T-helper 1 cell (primary cell): ENCODE results near the gene CLUH.
"Not testable (repeated sequence)": the region's sequence is repeated elsewhere in the genome, so short reads cannot be mapped to it uniquely, and the experiment has no call there.

Experiments used
- DNase-seq, 5 donors: peaks; one replicate each; pipeline ENCODE4 v3.0.0-alpha.2; 2012 to 2020

CLUH gene

DNA sequence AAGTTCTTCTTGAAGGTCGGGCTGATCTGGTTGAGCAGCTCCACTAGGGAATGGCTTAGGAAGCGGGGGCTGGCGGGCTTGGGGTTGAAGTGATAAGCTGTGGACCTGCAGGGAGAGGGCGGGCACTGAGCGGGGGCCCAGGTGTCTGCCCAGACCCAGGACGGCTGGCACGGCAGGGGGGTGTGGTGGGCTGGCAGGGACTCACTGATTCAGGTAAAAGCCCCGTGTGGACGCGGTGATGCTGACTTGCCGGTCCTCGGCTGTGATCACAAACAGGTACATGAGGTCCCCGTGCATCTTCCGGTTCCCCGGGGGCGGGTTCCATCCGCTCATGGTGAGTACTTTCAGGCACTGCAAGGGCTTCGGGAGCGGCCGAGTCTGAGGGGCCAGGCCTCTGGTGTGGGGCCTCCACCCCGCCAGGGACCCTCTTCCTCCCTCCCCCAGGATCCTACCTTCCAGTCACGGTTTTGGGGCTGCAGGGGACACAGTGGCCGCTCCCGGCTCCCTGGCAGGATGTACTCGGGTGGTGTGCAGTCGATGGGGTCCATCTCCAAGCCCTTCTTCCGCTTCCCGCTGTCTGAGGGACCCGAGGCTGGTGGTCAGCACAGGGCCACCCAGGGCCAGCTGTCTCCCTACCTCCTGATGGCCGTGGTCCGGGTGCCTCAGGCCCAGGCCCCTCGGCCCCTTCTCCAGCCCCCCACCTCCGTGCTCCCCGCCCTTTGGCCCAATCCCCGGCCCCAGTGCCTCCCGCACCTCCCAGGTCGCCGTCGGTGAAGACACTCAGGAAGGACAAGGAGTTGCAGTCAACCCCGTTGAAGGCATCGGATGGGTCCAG is 10.2 kb downstream of the CLUH start:
- DNase-seq = no peak

DNA sequence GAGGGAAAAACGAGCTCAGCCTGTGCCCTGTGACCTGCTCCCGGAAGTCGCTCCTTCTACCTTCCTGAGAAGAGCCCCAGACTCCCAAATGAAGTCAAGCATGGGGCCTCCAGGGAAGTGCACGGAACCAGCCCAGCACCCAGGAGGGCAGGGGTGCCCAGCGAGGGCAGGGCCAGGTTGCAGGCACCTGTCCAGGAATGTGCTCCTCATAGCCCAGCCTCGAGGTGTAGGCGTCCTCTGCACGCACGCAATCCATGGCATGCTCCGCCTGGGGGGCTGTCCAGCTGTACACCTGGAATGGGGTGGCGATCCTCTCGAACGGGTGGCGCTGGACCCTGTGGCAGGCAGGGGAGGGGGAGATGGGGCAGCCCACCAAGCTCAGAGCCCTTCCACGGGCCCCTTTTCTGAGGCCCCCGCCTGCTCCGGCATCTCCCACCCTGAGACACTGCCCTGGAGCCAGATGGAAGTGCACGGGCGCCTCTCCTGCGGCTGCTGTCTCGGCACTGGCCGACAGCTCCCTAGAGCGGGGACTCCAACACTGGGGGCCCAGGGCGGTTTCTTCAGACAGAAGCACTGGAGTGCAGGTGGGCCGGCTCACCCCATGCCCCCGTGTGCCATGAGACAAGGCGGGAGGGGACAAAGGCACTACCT is 10.9 kb downstream of the CLUH start:
- no peak for DNase-seq

- DNase-seq = no peak
Observed at GRCh38 chr17:2700030-2700490, 11.5 kb downstream of the CLUH start.

- DNase-seq = not testable (repeated sequence)
Observed at GRCh38 chr17:2699216-2699805, 12.3 kb downstream of the CLUH start.

GRCh38 chr17:2697611-2698162 is 13.9 kb downstream of the CLUH start:
- no peak for DNase-seq

- DNase-seq = no peak
Observed at GRCh38 chr17:2695961-2696760, 15.4 kb downstream of the CLUH start.

- no peak for DNase-seq
Observed at GRCh38 chr17:2695243-2695960, 16.2 kb downstream of the CLUH start.

DNA sequence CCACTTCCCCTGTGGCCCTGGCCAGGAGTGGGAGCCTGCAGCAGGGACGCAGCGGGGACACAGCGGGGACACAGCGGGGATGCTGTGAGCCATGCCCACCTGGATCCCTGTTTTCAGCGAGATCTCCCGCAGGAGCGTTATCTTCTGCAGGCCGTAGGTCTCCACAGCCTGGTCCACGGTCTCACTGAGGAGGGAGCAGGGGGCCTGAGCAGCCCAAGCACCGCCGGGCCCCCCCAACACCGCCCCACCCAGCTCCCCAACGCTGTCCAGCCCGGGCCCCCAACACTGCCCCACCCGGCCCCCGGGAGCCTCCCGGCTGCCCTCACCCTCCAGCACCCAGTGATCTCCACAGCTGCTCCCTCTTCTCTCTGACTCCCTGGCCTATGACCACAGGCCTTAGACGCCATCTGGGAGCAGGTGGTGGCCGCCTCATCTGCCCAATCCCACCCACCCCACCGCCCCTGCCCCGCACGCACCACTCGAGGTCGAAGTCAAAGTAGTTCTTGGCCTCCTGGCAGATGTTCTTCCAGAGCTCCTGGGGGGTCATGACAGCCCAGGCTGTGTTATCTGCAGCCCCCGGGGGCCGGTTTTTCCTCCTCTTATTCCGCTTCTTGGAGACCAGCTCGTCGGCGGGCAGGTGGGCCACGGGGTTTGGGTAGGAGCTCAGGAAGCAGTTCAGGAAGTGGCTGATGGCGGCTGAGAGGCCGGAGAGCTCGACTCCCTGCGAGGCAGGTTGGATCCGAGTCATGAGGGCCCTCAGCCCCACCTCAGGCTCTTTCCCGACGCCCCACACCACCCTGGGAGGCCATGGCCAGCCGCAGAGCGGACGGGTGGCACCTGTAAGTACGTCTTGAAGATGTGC is 17.0 kb downstream of the CLUH start:
- DNase-seq = no peak

DNA sequence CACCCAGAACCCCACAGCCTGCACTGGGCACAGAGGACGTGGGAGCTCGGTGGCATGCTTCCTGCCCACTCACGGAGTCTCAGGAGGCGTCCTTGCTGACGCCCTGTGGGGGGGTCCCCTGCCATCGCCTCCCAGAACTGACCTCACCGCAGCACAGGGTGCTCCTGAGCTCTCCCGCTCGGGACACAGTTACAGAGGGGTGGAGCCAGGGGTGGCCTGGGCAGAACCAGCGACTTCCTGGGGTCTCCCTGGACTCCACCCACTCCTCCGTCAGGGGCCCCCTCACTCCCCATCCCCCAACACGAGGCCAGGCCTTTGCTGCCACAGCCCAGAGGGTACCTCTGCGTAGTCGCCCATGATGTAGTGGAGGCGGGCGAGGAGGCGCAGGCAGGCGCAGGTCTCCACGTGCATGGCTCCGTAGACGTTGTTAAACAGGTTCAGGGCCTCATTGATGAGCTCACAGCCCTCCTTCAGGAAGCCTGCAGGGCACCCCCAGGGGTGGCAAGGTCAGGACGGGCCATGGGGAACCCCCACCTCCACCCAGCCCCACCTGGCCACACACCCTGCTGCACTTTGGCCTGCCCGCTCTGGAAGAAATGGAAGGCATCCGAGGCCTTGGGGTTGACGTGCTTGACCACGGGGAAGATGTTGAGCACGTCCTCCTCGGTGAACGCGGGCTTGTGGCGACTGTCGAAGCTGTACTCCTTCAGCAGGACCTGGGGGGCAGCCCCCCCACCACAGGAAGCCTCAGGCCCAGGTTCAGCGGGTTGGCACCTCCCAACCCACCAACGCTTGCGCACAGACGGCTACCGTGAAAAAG is 17.8 kb downstream of the CLUH start:
- no peak for DNase-seq

DNA sequence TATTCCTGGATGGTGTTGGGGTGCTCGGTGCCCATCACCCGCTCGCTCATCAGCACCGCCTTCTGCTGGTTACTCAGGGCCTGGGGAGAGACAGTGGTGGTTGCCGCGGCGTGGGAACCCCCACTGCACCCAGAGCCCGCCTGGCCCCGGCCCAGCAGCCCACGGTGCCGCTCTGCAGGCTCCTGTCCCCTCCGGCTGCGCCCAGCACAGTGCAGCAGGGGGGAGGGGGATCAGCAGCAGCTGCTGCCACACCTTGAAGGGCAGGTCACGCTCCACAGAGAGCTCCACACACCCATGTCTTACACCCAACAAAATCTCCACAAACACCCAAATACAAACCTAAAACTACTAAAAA is 18.8 kb downstream of the CLUH start:
- no peak for DNase-seq

GRCh38 chr17:2691965-2692780 is 19.4 kb downstream of the CLUH start:
- DNase-seq = no peak

DNA sequence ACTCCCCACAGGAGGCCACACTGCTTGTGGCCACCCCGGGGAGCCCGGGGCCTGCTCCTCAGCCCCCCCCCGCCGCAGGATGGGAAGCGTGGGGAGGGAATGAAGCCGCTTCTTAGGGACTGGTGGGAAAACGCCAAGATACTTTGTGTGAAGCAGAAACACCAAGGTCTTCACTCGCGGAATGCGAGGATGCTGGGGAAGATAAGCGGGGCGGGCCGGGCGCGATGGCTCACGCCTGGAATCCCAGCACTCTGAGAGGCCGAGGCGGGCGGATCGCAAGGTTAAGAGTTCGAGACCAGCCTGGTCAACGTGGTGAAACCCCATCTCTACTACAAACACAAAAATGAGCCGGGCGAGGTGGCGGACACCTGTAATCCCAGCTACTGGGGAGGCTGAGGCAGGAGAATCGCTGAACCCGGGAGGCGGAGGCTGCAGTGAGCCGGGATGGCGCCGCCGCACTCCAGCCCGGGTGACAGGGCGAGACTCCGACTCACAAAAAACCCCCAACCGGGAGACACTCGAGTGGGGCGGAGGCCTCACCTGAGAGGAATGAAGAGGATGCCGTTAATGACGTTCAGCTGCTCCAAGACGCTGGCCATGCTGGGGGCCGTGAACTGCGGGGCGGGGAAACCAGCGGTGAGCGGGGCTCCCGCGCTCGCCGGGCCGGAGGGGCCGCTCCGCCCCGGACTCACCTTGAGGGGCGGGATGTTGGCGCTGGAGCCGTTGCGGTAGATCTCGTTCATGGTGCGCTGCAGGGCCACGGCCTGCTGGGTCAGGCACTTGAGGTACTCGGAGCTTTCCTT is 20.3 kb downstream of the CLUH start:
- no peak for DNase-seq

DNA sequence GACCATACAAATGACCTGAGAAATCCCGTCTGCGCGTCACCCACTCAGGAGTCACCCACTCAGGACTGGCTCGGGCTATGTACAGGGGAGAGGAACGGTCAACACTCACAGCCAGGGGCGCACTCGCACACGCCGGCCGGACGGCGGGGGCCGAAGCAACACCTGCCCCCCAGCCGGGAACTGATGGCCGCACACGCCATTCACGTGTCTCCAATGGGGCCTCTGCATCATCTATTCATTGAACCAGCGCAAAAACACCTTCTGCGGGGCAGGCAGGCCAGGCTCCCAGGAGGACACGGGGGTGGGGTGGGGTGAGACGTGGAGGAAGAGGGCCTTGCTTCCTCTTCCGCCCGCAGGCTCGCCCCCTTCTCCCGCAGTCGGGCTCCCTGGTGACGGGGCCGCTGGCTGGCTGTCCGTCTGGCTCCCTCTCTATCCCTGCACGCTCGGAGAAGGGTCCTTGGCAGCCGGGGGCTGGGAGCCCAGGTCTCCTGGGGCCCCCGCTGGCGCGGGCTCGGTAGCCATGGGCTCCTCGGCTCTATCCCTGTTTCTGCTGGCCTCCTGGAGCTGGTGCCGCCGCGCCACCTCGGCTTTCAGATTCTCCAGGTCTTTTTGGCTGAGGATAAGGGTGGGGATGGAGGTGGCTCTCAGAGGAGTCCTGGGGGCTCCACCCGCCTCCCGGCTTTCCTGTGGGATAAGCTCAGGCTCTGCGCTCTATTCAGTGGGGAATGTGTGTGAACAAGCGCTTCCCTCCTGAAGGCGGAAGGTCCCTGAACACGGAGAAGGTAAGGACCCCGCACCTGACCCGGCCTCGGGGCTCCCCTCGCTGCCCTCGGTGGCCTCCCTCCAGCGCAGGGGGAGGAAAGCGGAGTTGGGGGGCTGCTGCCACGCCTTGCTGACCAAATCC is 21.1 kb downstream of the CLUH start:
- no peak for DNase-seq

GRCh38 chr17:2689411-2690164 is 22.0 kb downstream of the CLUH start:
- peak in 1 of 5 donors; percentile 22 for DNase-seq

DNA sequence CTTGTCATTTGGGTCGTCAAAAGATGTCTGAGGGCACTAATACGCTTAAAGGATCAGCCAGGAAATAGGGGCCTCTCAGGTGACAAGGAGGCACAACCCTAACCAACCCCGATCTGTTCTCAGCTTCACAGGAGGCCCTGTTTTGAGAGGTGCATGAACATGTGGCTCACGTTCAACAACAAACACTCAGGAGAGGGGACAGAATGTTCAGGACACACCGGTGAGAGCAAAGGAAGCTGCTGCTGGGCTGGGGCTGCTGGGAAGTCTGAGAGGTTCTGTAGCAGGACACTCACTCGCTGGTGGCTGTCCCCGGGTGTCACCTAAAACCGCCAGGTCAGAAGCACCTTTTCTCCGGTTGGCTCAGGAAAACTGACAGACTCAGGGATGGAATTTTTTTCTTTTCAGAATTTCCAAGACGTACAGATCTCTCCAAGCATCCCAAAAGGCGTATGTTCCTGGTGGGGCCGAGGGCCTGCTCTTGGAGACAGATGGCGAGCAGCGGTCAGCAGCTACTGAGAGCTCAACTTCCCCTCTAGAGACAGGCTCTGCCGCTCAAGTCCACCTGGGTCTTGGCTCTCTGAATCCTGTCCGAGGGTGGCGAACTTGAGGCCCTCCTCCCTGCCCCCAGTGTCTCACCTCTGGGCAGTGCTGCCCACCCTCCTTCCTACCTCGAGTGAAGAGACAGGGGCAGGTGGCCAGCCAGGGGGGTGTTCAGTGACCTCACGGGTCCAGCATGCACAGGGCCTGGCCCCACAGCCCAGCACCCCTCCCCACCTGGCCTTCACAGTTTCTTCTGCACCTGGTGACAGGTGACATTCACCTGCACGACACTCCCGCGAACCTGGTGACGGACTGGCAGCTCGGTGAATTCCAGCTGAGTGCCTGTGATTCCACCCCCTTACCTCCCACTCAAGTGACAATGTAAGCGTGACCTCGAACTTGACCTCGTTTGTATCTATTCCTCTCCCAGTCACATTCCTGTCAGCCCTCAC is 22.9 kb downstream of the CLUH start:
- no peak for DNase-seq
